H9 (cell line): Measurements from ENCODE around the gene MOCS1. TPM values are rescaled to one million over a fixed set of nuclear protein-coding genes. Genes with fewer than 3 reads are reported as not detected.

Experiments
- DNase-seq: peaks from one replicate; pipeline ENCODE4 v3.0.0-alpha.2; 2017
- H2AFZ ChIP-seq: one replicate; pipeline ENCODE4 v1.6.1; 2013; ENCODE audit warnings: mild to moderate bottlenecking, low read length, control low read depth, moderate library complexity
- H2AK5ac ChIP-seq: 2 replicates; pipeline ENCODE4 v1.6.1; 2013; ENCODE audit warnings: low read length, control low read depth, mixed read lengths; ENCODE audit not compliant: insufficient read length
- H2BK120ac ChIP-seq: one replicate; pipeline ENCODE4 v1.6.1; 2013; ENCODE audit warnings: low read depth, mild to moderate bottlenecking, low read length, control low read depth, inconsistent platforms; ENCODE audit not compliant: poor library complexity, severe bottlenecking
- H2BK12ac ChIP-seq: 2 replicates; pipeline ENCODE4 v1.6.1; 2013; ENCODE audit warnings: low read length, control low read depth, mixed read lengths, low read depth; ENCODE audit not compliant: insufficient read length
- H2BK15ac ChIP-seq: 2 replicates; pipeline ENCODE4 v1.6.1; 2013; ENCODE audit warnings: low read depth, low read length, control low read depth
- H2BK20ac ChIP-seq: one replicate; pipeline ENCODE4 v1.6.1; 2013; ENCODE audit warnings: low read depth, mild to moderate bottlenecking, low read length, control low read depth, inconsistent platforms; ENCODE audit not compliant: poor library complexity, severe bottlenecking
- H2BK5ac ChIP-seq: 2 replicates; pipeline ENCODE4 v1.6.1; 2013; ENCODE audit warnings: low read length, control low read depth, mixed read lengths; ENCODE audit not compliant: insufficient read length
- H3K14ac ChIP-seq: 2 replicates; pipeline ENCODE4 v1.6.1; 2013; ENCODE audit warnings: low read length, control low read depth; ENCODE audit not compliant: insufficient read depth
- H3K18ac ChIP-seq: 2 replicates; pipeline ENCODE4 v1.6.1; 2013; ENCODE audit warnings: low read depth, mild to moderate bottlenecking, mixed read lengths, low read length, control low read depth; ENCODE audit not compliant: insufficient read length
- H3K23ac ChIP-seq: 2 replicates; pipeline ENCODE4 v1.6.1; 2013; ENCODE audit warnings: low read length, control low read depth, mixed read lengths, low read depth; ENCODE audit not compliant: insufficient read length
- H3K23me2 ChIP-seq: 2 replicates; pipeline ENCODE4 v1.6.1; 2013; ENCODE audit warnings: low read depth, mild to moderate bottlenecking, mixed read lengths, low read length, control low read depth; ENCODE audit not compliant: insufficient read length, poor library complexity, severe bottlenecking
- H3K27ac ChIP-seq: 2 replicates; pipeline ENCODE4 v1.5.1; 2013; ENCODE audit warnings: low read length, control low read depth, mixed read lengths, low read depth; ENCODE audit not compliant: insufficient read length
- H3K27me3 ChIP-seq: 2 replicates; pipeline ENCODE4 v1.6.1; 2013; ENCODE audit warnings: low read length, control low read depth, inconsistent platforms; ENCODE audit not compliant: insufficient read depth
- H3K4ac ChIP-seq: 2 replicates; pipeline ENCODE4 v1.6.1; 2013; ENCODE audit warnings: low read depth, mild to moderate bottlenecking, control low read depth, inconsistent platforms, low read length, moderate library complexity
- H3K4me1 ChIP-seq: 2 replicates; pipeline ENCODE4 v1.6.1; 2013; ENCODE audit warnings: low read length, control low read depth, inconsistent platforms; ENCODE audit not compliant: insufficient read depth
- H3K4me2 ChIP-seq: 2 replicates; pipeline ENCODE4 v1.6.1; 2013; ENCODE audit warnings: low read length, control low read depth, mixed read lengths; ENCODE audit not compliant: insufficient read length, insufficient read depth
- H3K56ac ChIP-seq: 2 replicates; pipeline ENCODE4 v1.6.1; 2013; ENCODE audit warnings: low read depth, mild to moderate bottlenecking, mixed read lengths, low read length, control low read depth; ENCODE audit not compliant: insufficient read length
- H3K79me1 ChIP-seq: 2 replicates; pipeline ENCODE4 v1.6.1; 2013; ENCODE audit warnings: low read depth, mild to moderate bottlenecking, moderate library complexity, low read length, control low read depth, inconsistent platforms; ENCODE audit not compliant: insufficient read depth, poor library complexity, severe bottlenecking
- H3K79me2 ChIP-seq: 2 replicates; pipeline ENCODE4 v1.6.1; 2013; ENCODE audit warnings: low read length, control low read depth, inconsistent platforms; ENCODE audit not compliant: insufficient read depth
- H3K9ac ChIP-seq: 2 replicates; pipeline ENCODE4 v1.6.1; 2013; ENCODE audit warnings: low read length, control low read depth, mixed read lengths; ENCODE audit not compliant: insufficient read length; ENCODE audit errors: extremely low read depth
- H3K9me3 ChIP-seq: one replicate; pipeline ENCODE4 v1.6.1; 2013; ENCODE audit warnings: low read depth, low read length, inconsistent platforms; ENCODE audit not compliant: control insufficient read depth
- H3T11ph ChIP-seq: one replicate; pipeline ENCODE4 v1.6.1; 2013; ENCODE audit warnings: mild to moderate bottlenecking, low read length, control low read depth, inconsistent platforms
- H4K20me1 ChIP-seq: one replicate; pipeline ENCODE4 v1.6.1; 2013; ENCODE audit not compliant: control insufficient read depth, insufficient read length, insufficient read depth
- H4K5ac ChIP-seq: 2 replicates; pipeline ENCODE4 v1.6.1; 2013; ENCODE audit warnings: low read depth, mild to moderate bottlenecking, mixed read lengths, low read length, control low read depth; ENCODE audit not compliant: insufficient read length
- H4K8ac ChIP-seq: replicated peaks from 2 replicates; pipeline ENCODE4 v1.6.1; 2013; ENCODE audit warnings: low read length, control low read depth, mixed read lengths, low read depth; ENCODE audit not compliant: insufficient read length
- H4K91ac ChIP-seq: 2 replicates; pipeline ENCODE4 v1.6.1; 2013; ENCODE audit warnings: low read depth, mild to moderate bottlenecking, moderate library complexity, mixed read lengths, low read length, control low read depth; ENCODE audit not compliant: insufficient read length
- H3K27ac Mint-ChIP-seq, 3 experiments: 2 replicates in 2 of 3; 3 replicates in 1 of 3; pipeline ENCODE4 v1.8.0; 2020 to 2021; ENCODE audit warnings: mixed read lengths in 3 of 3, mild to moderate bottlenecking in 1 of 3, moderate library complexity in 1 of 3
- H3K27me3 Mint-ChIP-seq: 2 replicates; pipeline ENCODE4 v1.8.0; 2021; ENCODE audit warnings: low read depth, mild to moderate bottlenecking, moderate library complexity, mixed read lengths
- H3K36me3 Mint-ChIP-seq, 3 experiments: 2 replicates in 2 of 3; 3 replicates in 1 of 3; pipeline ENCODE4 v1.8.0; 2020 to 2021; ENCODE audit warnings: low read depth in 3 of 3, mixed read lengths in 3 of 3; ENCODE audit not compliant: insufficient read depth in 1 of 3
- H3K4me1 Mint-ChIP-seq, 2 experiments: 2 replicates each; pipeline ENCODE4 v1.8.0; 2020; ENCODE audit warnings: mixed read lengths in 2 of 2
- H3K4me3 Mint-ChIP-seq, 2 experiments: 2 replicates in 1 of 2; 3 replicates in 1 of 2; pipeline ENCODE4 v1.8.0; 2020 to 2021; ENCODE audit warnings: mild to moderate bottlenecking in 2 of 2, mixed read lengths in 2 of 2, moderate library complexity in 1 of 2
- H3K9me3 Mint-ChIP-seq, 2 experiments: 2 replicates in 1 of 2; 3 replicates in 1 of 2; pipeline ENCODE4 v1.8.0; 2020; ENCODE audit warnings: mild to moderate bottlenecking in 2 of 2, mixed read lengths in 2 of 2, moderate library complexity in 1 of 2
- CTCF ChIP-seq: fragments of 200-600 bp; sonication (generic); conservative IDR thresholded peaks from 3 replicates; pipeline ENCODE4 v1.8.0; 2021; ENCODE audit warnings: antibody characterized with exemption, mild to moderate bottlenecking
- WGBS: extraction: QIAGEN DNeasy Blood & Tissue Kit; methylation state at CpG from one replicate; pipeline ENCODE4 v1.1.7; 2013; ENCODE audit warnings: missing lambda C conversion rate, low lambda C conversion rate, mixed read lengths; ENCODE audit not compliant: insufficient read length; ENCODE audit errors: extremely low coverage; 5-methylcytosine and 5-hydroxymethylcytosine counted together
- total RNA-seq: library from RNA; stranded (reverse); gene quantifications from 2 replicates; pipeline ENCODE4 v1.2.1, GENCODE V29; 2021

The MOCS1 gene
- total RNA-seq, 1 experiment from 2014 or later = 15.2 TPM

DNA sequence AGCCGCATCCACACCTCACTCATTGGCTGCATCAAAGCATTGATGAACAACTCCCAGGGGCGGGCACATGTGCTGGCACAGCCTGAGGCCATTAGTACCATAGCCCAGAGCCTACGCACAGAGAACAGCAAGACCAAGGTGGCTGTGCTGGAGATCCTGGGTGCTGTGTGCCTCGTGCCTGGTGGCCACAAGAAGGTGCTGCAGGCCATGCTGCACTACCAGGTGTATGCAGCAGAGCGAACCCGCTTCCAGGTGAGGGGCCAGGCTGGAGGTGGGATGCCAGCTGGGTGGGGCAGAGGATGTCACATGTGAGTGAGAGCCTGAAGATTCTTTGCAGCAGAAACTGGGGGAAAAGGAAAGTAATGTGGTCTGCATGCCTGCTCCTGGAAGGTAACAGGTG, 66.7 kb downstream of the MOCS1 start:
- Mint-ChIP-seq H3K27me3 (peaks cover 2% of the 10 kb centered on the region), H3K4me1 (peaks cover 13 to 27% of the 10 kb centered on the region in 2 experiments), H3K36me3 (peaks cover 0 to 1% (median 0%) of the 10 kb centered on the region in 3 experiments; a peak in 2 of 7 replicates), H3K4me3 (no peak overlapping the region), H3K9me3 (no peaks in the 10 kb centered on the region), H3K27ac (no peak overlapping the region; a peak in 1 of 7 replicates)
- H4K20me1 ChIP-seq = no peaks in the 10 kb centered on the region
- H3T11ph ChIP-seq = no peak overlapping the region
- WGBS = no CpG with 5 or more reads among the region's 6 CpGs
- no peak overlapping the region for H2BK15ac ChIP-seq
- no peak overlapping the region for H2BK5ac ChIP-seq
- no peak overlapping the region for H2BK12ac ChIP-seq
- TF ChIP-seq CTCF = peak; percentile 65
- no peak overlapping the region for H3K9ac ChIP-seq
- no peaks in the 10 kb centered on the region for H3K27me3 ChIP-seq
- H3K9me3 ChIP-seq = no peaks in the 10 kb centered on the region
- H2BK120ac ChIP-seq = no peak overlapping the region
- H3K18ac ChIP-seq = no peak overlapping the region
- no peak overlapping the region for H2AFZ ChIP-seq
- peak; percentile 79 for DNase-seq
- no peaks in the 10 kb centered on the region for H3K4me1 ChIP-seq
- H3K4me2 ChIP-seq = no peak overlapping the region
- H3K56ac ChIP-seq = no peak overlapping the region
- no peak overlapping the region for H3K14ac ChIP-seq
- no peak overlapping the region for H4K5ac ChIP-seq
- no peaks in the 10 kb centered on the region for H3K23me2 ChIP-seq
- no peak overlapping the region for H3K23ac ChIP-seq
- H3K4ac ChIP-seq = no peak overlapping the region
- no peaks in the 10 kb centered on the region for H3K79me1 ChIP-seq
- H2AK5ac ChIP-seq = no peak overlapping the region
- H4K8ac ChIP-seq = no peak overlapping the region
- no peak overlapping the region for H4K91ac ChIP-seq
- H2BK20ac ChIP-seq = no peak overlapping the region
- H3K79me2 ChIP-seq = no peaks in the 10 kb centered on the region
- H3K27ac ChIP-seq = no peak overlapping the region
